Right ventricle myocardium superior (tissue), 1 donor: ENCODE results near the gene SVIL. TPM values are rescaled to one million over a fixed set of nuclear protein-coding genes. Genes with fewer than 3 reads are reported as not detected.

ENCODE experiments used
- ATAC-seq: fragments of 200-7000 bp; cut with Tn5 transposase; one replicate; pipeline ENCODE4 v1.9.1; 2020; ENCODE audit warnings: mild to moderate bottlenecking; ENCODE audit not compliant: poor library complexity
- DNase-seq: peaks from one replicate; pipeline ENCODE4 v3.0.0-alpha.2; 2020
- intact Hi-C: fragments of 100-400 bp; cut with DNase I; formaldehyde crosslinking; loops from one replicate; pipeline ENCODE4 v1.11.2; 2022
- long read RNA-seq: library from polyadenylated mRNA; unstranded; transcript quantifications from one replicate; pipeline ENCODE4 v2.0.0, GENCODE V29; 2021
- total RNA-seq: library from RNA; stranded (reverse); fragmentation: NEBNext Ultra II Directional; extraction: Animal tissue kit (Norgen Biotek cat#: 25700); gene quantifications from one replicate; pipeline ENCODE4 v1.2.1, GENCODE V29; 2021
- donor health status: DM: no; HTN: yes; CAD: no; lungs with severe emphysema.

The SVIL gene
- total RNA-seq = 298 TPM
- long read RNA-seq, partial matches to known transcripts = 132 of 186 reads
- long read RNA-seq, other reads (novel, unspliced or antisense) = 52 of 186 reads

- DNase-seq = peak; percentile 72
- peak; percentile 87 for ATAC-seq
- intact Hi-C loops = loop anchor here (5.0 to 10.0 kb wide), 2 partner anchors 108 to 220 kb away; no protein-coding TSS in a partner anchor
These were observed at the start of gene SVIL for GRCh38 chr10:29634764-29635625. TSS of gene SVIL (minus strand) at chr10:29634971. CDS start at chr10:29555058, 79,913 bp downstream.

GRCh38 chr10:29681676-29682448 is 47.1 kb upstream of the SVIL start:
- peak; percentile 44 for DNase-seq
- intact Hi-C loops = no loop called here
- peak; percentile 71 for ATAC-seq

- ATAC-seq = no peak
These were observed 45.3 kb upstream of the SVIL start for GRCh38 chr10:29680091-29680490.

DNA sequence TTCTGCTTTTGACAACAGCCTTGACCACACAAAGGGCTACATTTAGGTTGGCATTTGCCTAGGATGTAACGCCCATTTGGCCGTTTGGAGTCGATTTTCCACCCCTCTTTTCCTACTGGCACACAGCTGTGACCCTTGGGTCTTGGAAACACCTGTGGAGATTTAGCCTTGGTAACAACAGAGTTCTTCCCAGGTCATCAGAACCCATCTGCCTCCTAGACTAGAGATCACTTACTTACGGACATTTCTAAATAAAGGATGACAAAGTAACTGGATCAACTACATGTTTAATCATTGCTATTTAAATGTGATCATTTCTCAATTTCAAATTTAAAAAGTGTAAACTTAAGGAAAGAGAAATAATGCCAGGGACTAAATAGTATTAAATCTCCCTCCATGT is 42.0 kb upstream of the SVIL start:
- DNase-seq (no peak), ATAC-seq (no peak)
- intact Hi-C loops = no loop called here

More at GRCh38 chr10:29680091-29680490, 45.3 kb upstream of the SVIL start:
- no peak for DNase-seq
- intact Hi-C loops = no loop called here

GRCh38 chr10:29675984-29676383 is 41.2 kb upstream of the SVIL start:
- no peak for ATAC-seq

GRCh38 chr10:29671968-29672367 is 37.2 kb upstream of the SVIL start:
- no peak for ATAC-seq
- intact Hi-C loops = no loop called here
- DNase-seq = no peak

More at GRCh38 chr10:29675984-29676383, 41.2 kb upstream of the SVIL start:
- DNase-seq = no peak
- intact Hi-C loops = no loop called here

DNA sequence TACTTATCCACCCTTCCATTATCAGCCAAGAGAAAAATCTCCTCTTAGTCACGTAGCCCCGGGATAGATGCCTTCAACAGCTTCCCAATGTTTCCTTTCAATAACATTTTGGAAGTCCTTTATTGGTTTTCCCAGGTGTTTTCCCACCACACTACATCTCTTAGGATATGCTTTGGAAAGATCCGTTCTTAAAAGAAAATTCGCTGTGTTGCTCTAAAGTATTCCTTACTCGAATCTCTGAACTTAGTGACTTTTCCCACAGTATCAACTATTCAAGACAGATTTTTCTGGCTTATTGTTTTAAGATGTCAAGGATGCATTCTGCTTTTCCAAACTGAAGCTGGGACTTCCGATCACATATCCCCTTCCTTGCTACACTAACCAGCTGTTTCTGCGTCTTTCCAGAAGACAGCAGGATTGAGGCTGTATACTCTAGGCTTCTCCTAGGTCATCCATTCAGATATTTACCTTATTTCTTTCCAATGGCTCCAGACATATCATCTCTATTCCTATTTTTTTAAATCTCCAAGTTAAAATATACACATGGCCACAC is 36.5 kb upstream of the SVIL start:
- DNase-seq = no peak
- no peak for ATAC-seq
- intact Hi-C loops = no loop called here

DNA sequence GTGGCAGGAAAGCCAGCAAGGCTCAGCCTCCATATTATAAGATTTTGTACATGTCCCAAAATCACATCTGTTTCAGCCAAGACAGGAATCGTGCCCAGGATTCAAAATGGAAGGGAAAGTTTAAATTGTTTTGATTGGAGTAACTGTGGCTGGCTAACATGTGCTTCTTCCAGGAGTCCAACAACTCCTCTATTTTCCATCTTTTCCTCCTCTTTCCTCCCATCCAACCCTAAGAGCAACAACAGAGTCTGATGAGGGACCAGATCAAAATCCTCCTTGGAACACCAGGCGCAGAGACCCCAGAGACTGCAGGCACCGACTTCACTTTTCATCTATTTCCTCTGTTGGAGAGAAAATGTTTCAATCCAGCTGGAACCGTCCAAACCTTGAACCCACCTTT is 36.0 kb upstream of the SVIL start:
- DNase-seq (no peak), ATAC-seq (no peak)
- intact Hi-C loops = no loop called here

GRCh38 chr10:29669149-29669548 is 34.4 kb upstream of the SVIL start:
- intact Hi-C loops = no loop called here
- ATAC-seq (peak; percentile 84), DNase-seq (peak; percentile 76)

DNA sequence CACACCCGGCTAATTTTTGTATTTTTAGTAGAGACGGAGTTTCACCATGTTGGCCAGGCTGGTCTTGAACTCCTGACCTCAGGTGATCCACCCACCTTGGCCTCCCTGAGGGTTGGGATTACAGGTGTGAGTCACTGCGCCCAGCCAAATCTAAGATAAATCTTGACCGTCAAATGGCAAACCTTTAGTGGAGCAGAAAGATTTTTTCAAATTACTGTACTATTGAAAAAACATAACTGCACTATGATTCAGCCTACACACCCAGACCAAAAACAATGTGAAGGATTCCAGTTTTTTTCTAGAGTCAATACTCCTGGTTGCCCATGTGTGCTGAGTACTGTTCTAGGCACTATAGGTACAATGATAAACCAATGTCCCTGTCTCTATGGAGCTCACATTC is 33.9 kb upstream of the SVIL start:
- ATAC-seq = no peak
- no peak for DNase-seq
- intact Hi-C loops = no loop called here

DNA sequence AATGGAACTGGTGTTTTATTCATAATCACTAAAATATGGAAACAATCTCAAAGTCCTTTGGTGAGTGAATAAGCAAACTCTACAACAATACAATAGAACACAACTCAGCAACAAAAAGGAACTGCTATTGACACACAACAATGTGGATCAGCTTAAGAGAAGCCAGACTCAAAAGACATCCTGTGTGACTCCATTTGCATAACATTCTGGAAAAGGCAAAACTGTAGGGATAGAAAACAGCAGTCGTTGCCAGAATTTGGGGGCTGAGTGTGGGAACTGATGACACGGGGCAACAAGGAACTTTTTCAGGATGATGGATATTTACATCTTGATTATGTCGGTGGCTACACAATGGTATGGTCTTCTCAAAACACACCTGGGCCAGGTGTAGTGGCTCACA is 32.4 kb upstream of the SVIL start:
- ATAC-seq (no peak), DNase-seq (no peak)
- intact Hi-C loops = no loop called here

- DNase-seq (no peak), ATAC-seq (no peak)
- intact Hi-C loops = no loop called here
These were observed 31.4 kb upstream of the SVIL start for GRCh38 chr10:29666201-29666600.

DNA sequence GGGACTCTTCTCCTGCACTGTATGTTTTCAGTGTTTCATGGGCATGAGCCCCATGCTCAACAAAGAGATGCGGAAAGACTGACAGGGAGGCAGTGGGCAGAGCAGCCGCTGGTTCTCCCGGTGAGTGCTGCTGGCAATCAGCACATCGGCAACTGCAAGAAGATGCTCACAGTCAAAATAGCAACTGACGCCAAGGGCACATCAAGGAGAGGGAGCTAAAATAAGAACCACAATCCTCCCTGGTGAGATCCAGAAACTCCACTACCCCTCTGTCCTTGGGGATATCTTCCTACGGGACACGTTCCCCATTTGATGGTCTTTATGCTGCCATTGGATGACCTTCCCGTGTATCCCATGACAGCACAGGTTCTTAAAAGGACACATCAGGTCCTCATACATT is 28.9 kb upstream of the SVIL start:
- ATAC-seq (peak; percentile 73), DNase-seq (no peak)
- intact Hi-C loops = no loop called here

DNA sequence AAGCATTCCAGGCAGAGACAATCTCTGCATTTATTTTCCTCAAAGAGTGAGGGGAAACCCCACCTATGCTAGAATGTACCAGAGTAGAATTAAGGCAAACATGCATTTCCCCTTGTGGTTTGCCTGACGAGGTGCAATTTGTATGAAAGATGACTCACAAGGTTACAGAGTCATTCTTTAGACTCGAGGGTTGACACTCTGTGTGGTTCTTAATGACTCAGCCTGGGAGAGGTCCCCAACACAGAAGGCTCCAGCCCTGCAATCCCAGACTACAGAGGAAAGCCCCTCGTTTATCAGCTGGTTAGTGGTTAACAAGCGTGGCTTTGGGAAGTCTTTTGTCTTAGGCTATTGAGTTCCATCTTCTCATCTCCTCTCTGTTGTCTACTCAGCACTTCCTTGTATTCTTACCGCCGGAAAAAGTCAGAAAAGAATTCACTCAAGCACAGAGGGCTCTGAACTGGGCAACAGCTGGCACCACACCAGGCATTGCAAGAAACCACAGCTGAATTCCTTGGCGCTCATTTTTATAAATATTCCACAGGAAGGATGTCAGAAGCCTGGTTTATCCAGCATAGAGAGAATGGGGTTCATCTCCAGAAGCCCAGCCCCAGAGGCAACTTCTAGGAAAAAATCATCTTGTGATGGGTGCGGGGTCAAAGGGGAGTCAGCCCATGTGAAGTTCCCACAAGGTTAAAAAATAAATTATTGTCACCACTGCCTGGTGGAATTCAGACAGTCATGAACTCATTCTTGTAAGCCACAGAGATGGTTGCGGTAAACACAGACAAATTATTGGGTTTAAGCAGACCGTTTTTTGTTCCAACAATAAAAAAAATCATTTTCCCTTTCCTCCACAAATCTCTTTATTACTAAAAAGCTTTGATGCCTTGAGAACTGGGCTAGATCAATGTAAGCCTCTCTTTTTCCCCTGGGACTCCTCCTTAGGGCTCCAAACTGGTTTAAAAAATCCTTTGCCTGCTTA is 24.5 kb upstream of the SVIL start:
- ATAC-seq = peak; percentile 66
- no peak for DNase-seq
- intact Hi-C loops = no loop called here

GRCh38 chr10:29657719-29658274 is 23.0 kb upstream of the SVIL start:
- ATAC-seq = no peak

DNA sequence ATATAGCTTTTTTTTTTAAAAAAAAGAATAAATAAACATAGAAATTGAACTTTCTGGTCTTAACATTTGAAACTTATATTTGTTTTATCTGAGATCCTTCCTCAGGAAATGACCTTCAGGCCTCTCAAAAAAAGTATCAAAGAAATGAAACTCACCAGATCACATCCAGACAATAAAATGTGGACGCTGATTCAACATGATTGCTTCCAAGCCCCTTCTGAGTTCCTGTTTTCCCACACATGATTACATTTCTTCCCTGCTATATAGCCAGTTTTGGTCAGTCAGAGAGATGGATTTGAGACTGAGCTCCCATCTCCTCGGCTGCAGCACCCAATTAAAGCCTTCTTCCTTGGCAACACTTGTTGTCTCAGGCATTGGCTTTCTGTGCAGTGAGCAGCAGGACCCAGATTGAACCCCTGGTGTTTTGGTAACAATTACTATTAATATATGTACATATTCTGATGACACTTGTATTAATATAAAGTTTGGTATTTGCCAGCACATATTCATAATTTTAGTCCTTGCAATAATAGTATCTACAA is 21.8 kb upstream of the SVIL start:
- ATAC-seq (no peak), DNase-seq (no peak)
- intact Hi-C loops = no loop called here

More at GRCh38 chr10:29657719-29658274, 23.0 kb upstream of the SVIL start:
- DNase-seq = no peak
- intact Hi-C loops = no loop called here

DNA sequence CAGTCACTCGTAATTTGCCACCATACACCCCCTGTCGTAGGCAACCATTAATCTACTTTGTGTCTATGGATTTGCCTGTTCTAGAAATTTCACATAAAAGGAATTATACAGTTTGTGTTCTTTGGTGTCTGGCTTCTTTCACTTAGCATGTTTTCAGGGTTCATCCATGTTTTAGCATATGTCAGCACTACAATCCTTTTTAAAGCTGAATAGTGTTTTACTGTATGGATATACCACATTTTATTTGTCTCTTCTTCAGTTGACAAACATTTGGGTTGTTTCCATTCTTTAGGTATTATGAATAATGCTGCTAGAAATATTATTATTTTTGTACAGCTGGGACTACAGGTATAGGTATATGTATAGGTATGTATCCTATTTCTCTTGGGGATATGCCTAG is 17.4 kb upstream of the SVIL start:
- no peak for ATAC-seq
- DNase-seq = no peak
- intact Hi-C loops = no loop called here

DNA sequence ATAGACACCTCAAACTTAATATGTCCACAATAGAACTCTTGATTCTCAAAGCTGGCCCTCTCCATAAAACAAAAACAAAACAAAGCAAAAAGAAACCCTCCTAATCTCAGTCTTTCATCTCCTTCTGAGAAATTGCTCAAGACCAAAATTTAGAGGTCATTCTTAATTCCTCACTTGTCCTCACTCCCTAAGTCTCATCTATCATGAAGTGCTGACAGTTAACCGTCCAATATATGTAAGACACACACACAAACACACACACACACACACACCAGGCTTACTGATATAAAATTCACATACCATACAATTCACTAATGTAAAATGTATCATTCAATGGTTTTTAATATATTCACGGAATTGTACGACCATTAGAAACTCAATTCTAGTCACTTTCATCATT is 17.0 kb upstream of the SVIL start:
- ATAC-seq = no peak
- DNase-seq = no peak
- intact Hi-C loops = no loop called here
